Right cardiac atrium (tissue), 5 donors: ENCODE measurements around the gene ARHGAP42. TPM values are rescaled to one million over a fixed set of nuclear protein-coding genes. Genes with fewer than 3 reads are reported as not detected.
A peak's percentile ranks its signal among the peaks of the same experiment; 100 is the strongest.

Experiments
- ATAC-seq, 2 donors: fragments of 200-7000 bp; cut with Tn5 transposase; one replicate each; pipeline versions ENCODE4 v1.8.0 to v1.9.1; 2020; ENCODE audit warnings: moderate library complexity in 2 of 2, mild to moderate bottlenecking in 1 of 2
- DNase-seq, 3 donors: peaks; one replicate each; pipeline ENCODE4 v3.0.0-alpha.2; 2020
- H3K27ac ChIP-seq: one replicate; pipeline ENCODE4 v1.5.1; 2013; ENCODE audit warnings: mild to moderate bottlenecking, low read length, control low read depth, moderate library complexity
- H3K27me3 ChIP-seq: one replicate; pipeline ENCODE4 v1.6.1; 2013; ENCODE audit not compliant: control insufficient read depth, insufficient read depth
- H3K4me1 ChIP-seq: one replicate; pipeline ENCODE4 v1.6.1; 2013; ENCODE audit warnings: low read length; ENCODE audit not compliant: control insufficient read depth, insufficient read depth
- H3K4me3 ChIP-seq: one replicate; pipeline ENCODE4 v1.5.1; 2013; ENCODE audit warnings: low read length, control low read depth
- H3K9me3 ChIP-seq: one replicate; pipeline ENCODE4 v1.6.1; 2013; ENCODE audit warnings: low read length; ENCODE audit not compliant: control insufficient read depth
- WGBS: extraction: QIAGEN DNeasy Blood & Tissue Kit; methylation state at CpG from one replicate; pipeline ENCODE4 v1.1.7; 2013; 5-methylcytosine and 5-hydroxymethylcytosine counted together
- intact Hi-C, 4 donors: fragments of 100-400 bp; cut with DNase I; formaldehyde crosslinking; loops; one replicate each; pipeline versions ENCODE4 v1.11.0 to v1.14.0; 2022 to 2023
- polyA plus RNA-seq: library from polyadenylated mRNA; stranded (reverse); fragments of 200-250 nt; gene quantifications from one replicate; pipeline ENCODE4 v1.2.3, GENCODE V29; 2013
- total RNA-seq, 4 donors: library from RNA; stranded (reverse); fragmentation: NEBNext Ultra II Directional; extraction: Animal tissue kit (Norgen Biotek cat#: 25700); gene quantifications; one replicate each; pipeline ENCODE4 v1.2.1, GENCODE V29; 2021
- donor health status: healthy with polysubstance abuse.
- donor health status: DM: no; HTN: yes; CAD: no.
- donor health status: DM: no; HTN: no; CAD: no.
- donor health status: DM: no; HTN: yes; CAD: no; lungs with severe emphysema.
- donor health status: DM: yes; HTN: yes; CAD: no.

The ARHGAP42 gene
- total and polyA plus RNA-seq, 5 donors = 4.5 to 8.6 (median 6.6) TPM

GRCh38 chr11:100857236-100858005, 170.3 kb downstream of the ARHGAP42 start:
- H3K27ac ChIP-seq = no peak overlapping the region
- DNase-seq (no peak), ATAC-seq (no peak)
- H3K27me3 ChIP-seq = no peaks in the 10 kb centered on the region
- 53% methylated on average over 4 of the region's 4 CpGs for WGBS
- no peak overlapping the region for H3K4me3 ChIP-seq
- peaks cover 1% of the 10 kb centered on the region for H3K4me1 ChIP-seq
- no peaks in the 10 kb centered on the region for H3K9me3 ChIP-seq
- intact Hi-C loops = loop anchor here (2.0 to 10.0 kb wide), 5 partner anchors 75 to 280 kb away; no protein-coding TSS in a partner anchor

- intact Hi-C loops = loop anchor here in 1 of 4 donors (5.0 kb wide), 1 partner anchor 178 kb away; no protein-coding TSS in a partner anchor
- Histone ChIP-seq H3K4me1 (peaks cover 1% of the 10 kb centered on the region), H3K4me3 (no peak overlapping the region), H3K27ac (no peak overlapping the region), H3K27me3 (no peaks in the 10 kb centered on the region), H3K9me3 (no peaks in the 10 kb centered on the region)
- ATAC-seq (no peak), DNase-seq (no peak)
- 86% methylated on average over 7 of the region's 7 CpGs for WGBS
Observed at GRCh38 chr11:100860318-100861155, 173.4 kb downstream of the ARHGAP42 start.

DNA sequence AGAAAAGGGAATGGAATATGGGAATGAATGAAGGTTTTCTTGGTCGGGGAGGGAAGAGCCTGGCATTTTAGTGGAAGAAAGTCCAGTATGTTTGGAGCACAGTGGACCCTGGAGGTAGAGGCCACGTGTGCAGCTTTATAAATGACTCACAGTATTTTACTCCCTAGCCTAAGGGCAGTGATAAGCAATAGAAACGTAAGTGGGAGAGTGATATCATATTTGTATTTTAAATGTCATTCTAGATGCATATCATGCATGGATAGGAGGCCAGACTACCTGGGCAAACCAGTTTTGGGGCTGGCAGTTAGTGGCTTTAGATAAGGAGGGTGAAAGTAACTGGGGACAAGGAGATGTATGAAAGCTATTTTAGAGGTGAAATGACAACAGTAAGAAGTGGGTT, 174.1 kb downstream of the ARHGAP42 start:
- 90% methylated on average over 3 of the region's 3 CpGs for WGBS
- Histone ChIP-seq H3K27me3 (no peaks in the 10 kb centered on the region), H3K27ac (no peak overlapping the region), H3K4me3 (no peak overlapping the region), H3K9me3 (no peaks in the 10 kb centered on the region), H3K4me1 (peaks cover 1% of the 10 kb centered on the region)
- ATAC-seq = no peak
- intact Hi-C loops = loop anchor here in 1 of 4 donors (5.0 kb wide), 1 partner anchor 179 kb away; no protein-coding TSS in a partner anchor
- DNase-seq = no peak

DNA sequence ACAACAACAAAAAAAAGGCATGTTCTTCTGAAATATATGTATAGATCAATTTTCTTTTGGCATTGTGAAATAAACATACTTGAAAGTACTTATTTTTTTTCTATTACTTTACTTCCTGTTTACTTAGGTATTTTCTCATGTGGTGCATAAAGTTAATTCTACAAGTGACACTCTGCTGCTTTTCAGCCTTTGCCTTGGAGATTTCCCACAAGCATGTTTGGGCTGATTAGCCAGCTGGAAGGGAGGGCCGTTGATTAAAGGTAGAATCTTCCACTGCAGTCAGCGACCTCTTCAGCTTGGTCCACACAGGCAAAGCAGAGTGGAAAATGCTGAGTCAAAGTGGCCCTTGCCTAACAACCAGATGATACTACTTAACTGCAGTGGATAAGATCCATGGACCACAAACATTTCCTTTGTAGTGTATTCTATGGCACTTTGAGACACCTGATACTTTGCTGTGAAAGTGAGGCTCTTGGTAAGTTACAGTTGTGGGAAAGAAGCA, 176.0 kb downstream of the ARHGAP42 start:
- peak; percentile 76 to 90 for ATAC-seq
- no peak overlapping the region for H3K27ac ChIP-seq
- WGBS = 23% methylated on average over 2 of the region's 2 CpGs
- DNase-seq = peak in 2 of 3 donors; percentile 33 to 50
- no peak overlapping the region for H3K4me3 ChIP-seq
- H3K27me3 ChIP-seq = no peaks in the 10 kb centered on the region
- H3K4me1 ChIP-seq = no peaks in the 10 kb centered on the region
- intact Hi-C loops = loop anchor here in 1 of 4 donors (5.0 kb wide), 1 partner anchor 181 kb away; no protein-coding TSS in a partner anchor
- no peaks in the 10 kb centered on the region for H3K9me3 ChIP-seq

DNA sequence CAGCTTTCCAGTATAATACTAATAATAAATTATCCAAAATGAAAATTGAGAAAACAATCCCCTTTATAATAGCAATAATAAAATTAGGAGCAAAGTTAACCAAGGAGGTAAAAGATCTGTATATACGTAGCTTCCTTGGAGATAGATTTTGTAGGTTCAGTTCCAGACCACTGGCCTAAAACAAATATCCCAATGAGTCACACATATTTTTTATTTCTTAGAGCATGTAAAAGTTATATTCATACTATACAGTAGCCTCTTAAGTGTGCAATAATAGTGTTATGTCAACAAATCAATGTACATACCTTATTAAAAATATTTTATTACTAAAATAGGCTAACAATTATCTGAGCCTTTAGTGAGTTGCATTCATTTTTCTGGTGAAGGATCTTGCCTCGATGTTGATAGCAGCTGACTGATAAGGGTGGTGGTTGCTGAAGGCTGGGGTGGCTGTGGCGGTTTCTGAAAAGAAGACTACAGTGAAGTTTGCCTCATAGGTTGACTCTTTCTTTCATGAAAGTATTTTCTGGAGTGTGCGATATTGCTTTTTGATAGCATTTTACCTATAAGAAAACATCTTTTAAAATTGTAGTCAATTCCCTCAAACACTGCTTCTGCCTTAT, 178.5 kb downstream of the ARHGAP42 start:
- DNase-seq (no peak), ATAC-seq (no peak)
- Histone ChIP-seq H3K4me3 (no peak overlapping the region), H3K27ac (no peak overlapping the region), H3K9me3 (no peaks in the 10 kb centered on the region), H3K27me3 (no peaks in the 10 kb centered on the region), H3K4me1 (no peaks in the 10 kb centered on the region)
- 78% methylated on average over 4 of the region's 4 CpGs for WGBS
- intact Hi-C loops = no loop called here

DNA sequence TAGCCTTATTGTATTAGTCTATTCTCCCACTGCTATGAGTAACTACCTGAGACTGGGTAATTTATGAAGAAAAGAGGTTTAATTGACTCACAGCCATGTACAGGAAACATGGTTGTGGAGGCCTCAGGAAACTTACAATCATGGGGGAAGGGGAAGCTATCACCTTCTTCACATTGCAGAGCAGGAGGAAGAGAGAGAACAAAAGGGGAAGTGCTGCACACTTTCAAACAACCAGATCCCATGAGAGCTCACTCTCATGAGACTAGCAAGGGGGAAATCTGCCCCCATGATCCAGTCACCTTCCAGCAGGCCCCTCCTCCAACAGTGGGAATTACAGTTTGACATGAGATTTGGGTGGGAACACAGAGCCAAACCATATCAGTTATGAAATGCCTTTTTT, 179.4 kb downstream of the ARHGAP42 start:
- H3K27me3 ChIP-seq = no peaks in the 10 kb centered on the region
- no peaks in the 10 kb centered on the region for H3K9me3 ChIP-seq
- no peak overlapping the region for H3K4me3 ChIP-seq
- ATAC-seq (no peak), DNase-seq (no peak)
- no peaks in the 10 kb centered on the region for H3K4me1 ChIP-seq
- no peak overlapping the region for H3K27ac ChIP-seq
- intact Hi-C loops = no loop called here

- H3K27me3 ChIP-seq = no peaks in the 10 kb centered on the region
- DNase-seq = no peak
- no peak overlapping the region for H3K27ac ChIP-seq
- ATAC-seq = no peak
- no peaks in the 10 kb centered on the region for H3K9me3 ChIP-seq
- H3K4me3 ChIP-seq = no peak overlapping the region
- intact Hi-C loops = no loop called here
- WGBS = 96% methylated on average over 2 of the region's 2 CpGs
- H3K4me1 ChIP-seq = no peaks in the 10 kb centered on the region
Observed at GRCh38 chr11:100867606-100868005, 180.5 kb downstream of the ARHGAP42 start.

DNA sequence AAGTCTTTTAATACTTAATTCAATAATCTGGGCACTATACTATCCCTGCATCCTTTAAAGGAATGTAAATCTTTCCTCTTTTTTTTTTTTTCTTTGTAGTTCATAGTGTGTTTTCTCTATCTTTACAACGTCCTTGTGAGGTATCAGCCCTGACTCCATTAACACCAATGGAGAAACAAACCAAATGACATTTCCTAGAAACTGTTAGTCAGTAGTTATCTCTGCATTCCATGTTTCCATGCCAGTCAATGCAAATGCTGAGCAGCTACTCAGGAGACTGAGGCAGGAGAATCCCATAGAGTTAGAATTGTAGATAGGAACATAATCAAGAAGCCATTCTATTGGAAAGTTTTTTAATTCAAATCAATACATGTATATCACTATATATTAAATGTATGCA, 182.2 kb downstream of the ARHGAP42 start:
- WGBS = 65% methylated on average over 1 of the region's 1 CpG
- H3K4me3 ChIP-seq = no peak overlapping the region
- intact Hi-C loops = no loop called here
- no peak for ATAC-seq
- no peaks in the 10 kb centered on the region for H3K27me3 ChIP-seq
- no peak overlapping the region for H3K27ac ChIP-seq
- no peak for DNase-seq
- no peaks in the 10 kb centered on the region for H3K9me3 ChIP-seq
- no peaks in the 10 kb centered on the region for H3K4me1 ChIP-seq

DNA sequence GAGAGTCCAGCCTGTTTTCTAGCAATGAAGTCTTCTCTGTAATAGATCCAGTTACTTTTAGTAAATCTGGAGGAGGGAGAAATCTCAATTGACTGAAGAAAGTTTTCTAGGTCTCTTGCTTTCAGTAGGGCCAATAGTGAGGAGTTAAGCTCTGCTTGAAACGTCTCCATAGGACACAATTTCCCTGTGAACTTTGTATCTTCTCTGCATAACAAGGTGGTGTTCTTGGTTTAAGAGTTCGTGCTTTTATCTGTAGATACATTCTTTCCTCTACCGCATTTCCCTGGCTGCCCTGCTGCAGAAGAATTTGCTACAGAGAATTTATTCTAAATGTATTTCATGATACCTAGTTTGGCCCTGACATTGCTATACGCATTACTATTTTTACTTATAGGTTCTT, 183.1 kb downstream of the ARHGAP42 start:
- Histone ChIP-seq H3K4me1 (no peaks in the 10 kb centered on the region), H3K4me3 (no peak overlapping the region), H3K27me3 (no peaks in the 10 kb centered on the region), H3K9me3 (no peaks in the 10 kb centered on the region), H3K27ac (no peak overlapping the region)
- intact Hi-C loops = no loop called here
- 71% methylated on average over 4 of the region's 4 CpGs for WGBS
- ATAC-seq = no peak
- DNase-seq = no peak

- Histone ChIP-seq H3K4me1 (peaks cover 2% of the 10 kb centered on the region), H3K9me3 (no peaks in the 10 kb centered on the region), H3K27me3 (no peaks in the 10 kb centered on the region), H3K4me3 (no peak overlapping the region), H3K27ac (no peak overlapping the region)
- intact Hi-C loops = no loop called here
- DNase-seq (no peak), ATAC-seq (no peak)
- WGBS = 84% methylated on average over 3 of the region's 3 CpGs
Observed at GRCh38 chr11:100872951-100873740, 186.1 kb downstream of the ARHGAP42 start.
